ENCODE results near the gene ADIPOR2.
"Not testable (repeated sequence)": the region's sequence is repeated elsewhere in the genome, so short reads cannot be mapped to it uniquely, and the experiment has no call there.

Gene ADIPOR2

GRCh38 chr12:1815814-1816729 is 125.2 kb downstream of the ADIPOR2 start:
- no peak for DNase-seq

DNA sequence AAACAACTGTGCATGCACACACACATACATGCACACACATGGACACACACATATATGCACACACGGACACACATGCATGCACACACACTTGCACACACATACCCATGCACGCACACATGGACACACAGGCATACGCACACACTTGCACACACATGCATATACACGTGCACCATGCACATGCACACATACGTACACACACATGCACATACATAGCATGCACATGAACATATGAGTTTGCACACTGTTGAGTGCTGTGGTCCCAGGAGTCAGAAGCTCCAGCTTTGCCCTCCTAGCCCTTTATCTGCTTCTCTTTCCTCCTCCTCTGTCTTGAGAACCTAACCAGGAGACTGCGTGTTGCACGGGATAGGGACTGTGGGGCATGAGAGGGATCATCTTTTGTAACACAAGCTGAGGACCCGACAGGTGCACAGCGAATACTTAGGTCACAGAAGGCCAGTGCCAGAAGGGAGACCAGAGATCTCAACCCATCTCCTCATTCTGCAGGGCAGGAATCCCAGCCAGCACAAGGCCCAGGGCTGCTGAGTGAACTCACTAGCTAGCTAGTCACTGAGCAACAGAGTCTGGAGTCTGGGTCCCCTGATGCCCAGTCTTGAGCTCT is 126.0 kb downstream of the ADIPOR2 start:
- no peak for DNase-seq

GRCh38 chr12:1817928-1818327 is 127.1 kb downstream of the ADIPOR2 start:
- not testable (repeated sequence) for DNase-seq

DNA sequence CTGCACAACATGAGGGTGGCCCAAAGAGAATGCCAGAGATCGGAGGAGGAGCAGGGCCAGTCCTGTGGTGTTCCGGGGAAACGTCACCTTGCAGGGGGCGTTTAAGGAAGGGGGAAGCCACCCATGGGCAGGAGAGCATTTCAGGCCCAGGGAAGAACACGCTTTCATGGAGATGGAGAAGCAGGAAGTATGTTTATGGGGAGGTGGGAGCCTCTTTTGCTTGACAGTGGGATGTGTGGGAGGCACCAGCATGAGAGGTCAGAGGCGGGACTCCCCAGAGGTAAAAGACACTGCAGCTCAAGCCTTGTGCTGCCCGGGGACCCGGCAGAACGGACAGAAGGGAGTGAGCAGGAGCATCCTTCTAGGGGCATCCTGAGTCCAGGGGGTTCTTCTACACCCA is 128.2 kb downstream of the ADIPOR2 start:
- no peak for DNase-seq

DNA sequence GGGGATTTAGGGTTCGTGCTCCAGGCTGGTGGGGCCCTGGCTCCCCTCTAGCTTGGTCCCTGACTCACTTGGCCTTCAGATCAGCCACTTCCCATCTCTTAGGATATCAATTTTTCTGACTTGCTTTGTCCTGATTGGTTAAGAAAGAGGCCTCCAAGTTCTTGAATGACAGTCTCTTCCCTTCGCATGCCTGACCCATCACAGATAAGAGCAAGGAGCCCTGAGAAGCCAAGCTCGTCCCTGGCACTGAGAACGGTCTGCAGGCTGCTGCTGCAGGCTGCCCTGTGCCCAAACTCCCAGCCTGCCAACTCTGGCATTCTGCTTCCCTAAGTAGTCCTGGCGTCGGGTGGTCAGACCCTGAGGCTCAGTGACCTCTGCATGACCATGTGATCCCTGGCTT is 128.7 kb downstream of the ADIPOR2 start:
- DNase-seq = no peak

DNA sequence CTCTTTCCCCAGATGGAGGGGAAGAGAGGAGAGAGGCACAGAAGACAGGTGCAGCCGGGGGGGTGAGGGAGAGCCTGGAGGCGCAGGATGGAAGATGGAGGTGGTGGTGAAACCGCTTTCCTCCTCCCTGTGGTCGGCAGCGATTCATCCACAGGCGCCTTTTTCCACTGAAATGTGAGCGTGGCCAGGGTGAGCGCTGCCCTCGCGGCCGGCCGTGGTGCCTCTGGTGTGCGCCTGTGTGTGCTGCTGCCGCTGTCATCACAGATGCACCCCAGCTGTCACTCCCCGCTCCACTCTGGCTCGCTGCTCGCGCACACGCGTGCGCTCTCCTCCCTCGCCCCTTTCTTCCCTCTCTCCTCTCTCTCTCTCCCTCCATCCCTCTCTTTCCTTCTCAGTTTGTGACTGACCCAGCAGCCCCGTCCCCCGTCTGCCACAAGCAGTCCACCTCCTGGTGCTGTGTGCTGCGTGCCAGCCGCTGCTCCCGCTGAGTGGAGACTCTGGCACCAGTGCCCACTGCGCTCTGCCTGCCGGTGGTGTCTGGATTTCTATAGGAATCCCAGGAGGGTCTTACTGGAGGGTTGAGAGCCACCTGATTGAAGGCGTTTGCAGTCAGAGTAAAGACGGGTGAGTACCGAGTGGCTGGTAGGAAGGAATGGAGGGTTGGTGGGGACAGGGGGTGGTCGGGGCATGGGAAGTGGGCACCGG is 129.5 kb downstream of the ADIPOR2 start, which contains the start of gene LRTM2:
Gene LRTM2 (plus strand): TSS at position 375 of the 705 bp plus-strand sequence. CDS start 7,584 bp downstream, outside the sequence.
- no peak for DNase-seq

GRCh38 chr12:1820896-1821291 is 130.0 kb downstream of the ADIPOR2 start:
- no peak for DNase-seq

GRCh38 chr12:1821805-1822204 is 130.9 kb downstream of the ADIPOR2 start:
- DNase-seq = no peak

DNA sequence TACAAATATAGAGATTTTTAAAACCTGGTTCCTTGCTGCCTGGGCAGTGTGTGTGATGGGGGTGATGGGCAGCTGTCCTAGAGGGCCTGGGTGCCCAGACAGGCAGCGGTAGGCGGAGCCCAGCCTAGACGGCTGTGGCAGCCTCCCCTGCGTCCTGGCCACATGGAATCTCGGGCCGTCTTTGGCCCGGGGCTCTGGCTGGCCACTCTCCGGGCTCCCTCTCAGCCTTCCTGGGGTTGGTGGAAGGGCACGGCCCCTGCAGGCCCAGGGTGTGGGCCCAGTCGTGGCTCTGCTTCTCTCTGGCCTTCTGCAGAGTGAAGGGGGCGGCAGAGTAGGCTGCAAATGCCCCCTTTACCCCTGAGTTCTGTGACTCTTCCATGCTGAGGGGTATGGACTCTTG is 131.8 kb downstream of the ADIPOR2 start:
- DNase-seq = no peak

- DNase-seq = no peak
These were observed 132.4 kb downstream of the ADIPOR2 start for GRCh38 chr12:1823237-1823636.

- DNase-seq = no peak
These were observed 134.7 kb downstream of the ADIPOR2 start for GRCh38 chr12:1825382-1826102.

DNA sequence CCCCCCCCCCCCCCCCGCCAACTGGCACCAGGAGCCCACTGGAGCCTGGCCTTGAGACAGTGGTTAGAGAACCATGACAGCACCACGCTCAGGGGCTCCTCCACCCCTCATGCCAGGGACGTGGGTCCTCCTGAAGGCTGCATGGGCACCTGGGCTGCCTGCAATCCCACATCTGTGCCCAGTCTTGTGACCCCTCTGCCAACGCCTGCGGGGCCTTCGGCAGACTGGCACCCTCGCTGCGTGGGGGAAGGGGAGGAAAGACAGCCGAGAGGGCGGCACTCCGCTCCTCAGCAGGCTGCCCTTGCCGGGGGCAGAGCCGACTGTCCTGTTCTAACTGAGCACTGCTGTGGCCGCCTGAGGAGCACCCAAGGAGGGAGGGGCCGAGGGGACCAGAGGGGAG is 135.5 kb downstream of the ADIPOR2 start:
- no peak for DNase-seq

- no peak for DNase-seq
These were observed 136.2 kb downstream of the ADIPOR2 start for GRCh38 chr12:1826867-1827705.

DNA sequence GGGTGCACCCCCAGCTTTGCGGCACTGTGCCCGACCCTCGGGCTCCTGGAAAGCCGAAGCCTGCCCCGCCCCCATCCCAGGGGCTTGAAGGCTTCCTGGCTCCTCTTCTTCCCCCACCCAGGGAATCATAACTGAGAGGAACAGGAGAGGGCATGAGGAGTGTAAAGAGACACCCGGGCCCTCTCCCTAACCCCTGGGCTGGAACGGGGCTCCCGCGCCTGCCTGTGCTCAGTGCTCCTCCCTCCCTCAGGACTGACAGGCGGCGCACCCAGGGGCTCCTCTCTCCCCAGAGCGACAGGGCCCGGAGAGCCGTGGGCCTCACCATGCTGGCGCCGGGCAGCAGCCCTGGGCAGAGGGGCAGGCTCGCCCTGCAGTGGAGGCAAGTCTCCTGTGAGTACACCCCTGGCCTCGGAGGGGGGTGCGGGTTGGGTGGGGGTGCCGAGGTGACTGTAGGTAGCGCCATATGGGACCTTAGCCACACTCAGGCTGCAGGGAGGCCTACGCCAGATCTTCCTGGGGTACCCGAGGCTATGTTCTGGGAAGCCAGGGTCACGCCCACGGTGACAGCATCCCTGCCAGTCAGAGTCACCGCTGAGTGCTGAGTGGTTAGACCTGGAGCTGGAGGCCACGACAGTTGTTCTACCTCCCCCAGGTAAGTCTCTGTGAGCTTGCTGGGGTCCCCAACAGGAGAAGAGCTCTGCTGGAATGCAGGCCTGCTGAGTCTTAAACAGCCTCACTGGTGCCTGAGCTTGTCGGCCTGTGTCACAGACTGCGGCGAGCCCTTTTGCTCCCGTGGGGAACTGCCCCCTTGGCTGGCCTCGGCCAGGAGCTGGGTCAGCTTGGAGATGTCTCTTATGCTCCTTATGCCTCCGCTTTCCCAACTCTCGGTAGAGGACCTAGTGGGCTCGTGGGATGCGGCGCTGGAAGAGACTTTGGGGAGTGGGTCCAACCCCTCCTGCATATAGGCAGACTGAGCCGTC is 137.2 kb downstream of the ADIPOR2 start:
- no peak for DNase-seq

- DNase-seq = no peak
These were observed 138.0 kb downstream of the ADIPOR2 start for GRCh38 chr12:1828856-1829255.

GRCh38 chr12:1829306-1829900 is 138.5 kb downstream of the ADIPOR2 start:
- no peak for DNase-seq

DNA sequence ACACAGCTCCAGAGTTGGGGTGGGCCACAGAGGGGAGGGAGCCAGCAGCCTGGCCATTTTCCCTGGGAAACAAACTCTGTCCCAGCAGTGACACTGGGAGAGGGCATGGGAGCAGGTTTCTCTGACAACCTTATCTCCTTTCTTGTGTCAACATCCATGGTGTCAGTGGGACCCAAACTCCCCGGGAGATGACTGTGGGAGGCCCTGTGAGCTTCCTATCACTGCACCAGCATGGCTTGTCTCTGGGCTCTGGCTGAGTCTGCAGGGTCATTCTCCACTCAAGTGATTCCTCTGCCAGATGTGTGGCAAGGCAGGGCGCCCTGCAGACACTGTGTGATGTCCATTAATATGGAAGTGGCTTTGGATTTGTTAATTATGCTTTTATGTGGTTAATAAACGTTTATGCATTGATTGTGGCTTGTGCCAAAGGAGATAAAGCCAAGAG is 139.6 kb downstream of the ADIPOR2 start:
- DNase-seq = no peak

DNA sequence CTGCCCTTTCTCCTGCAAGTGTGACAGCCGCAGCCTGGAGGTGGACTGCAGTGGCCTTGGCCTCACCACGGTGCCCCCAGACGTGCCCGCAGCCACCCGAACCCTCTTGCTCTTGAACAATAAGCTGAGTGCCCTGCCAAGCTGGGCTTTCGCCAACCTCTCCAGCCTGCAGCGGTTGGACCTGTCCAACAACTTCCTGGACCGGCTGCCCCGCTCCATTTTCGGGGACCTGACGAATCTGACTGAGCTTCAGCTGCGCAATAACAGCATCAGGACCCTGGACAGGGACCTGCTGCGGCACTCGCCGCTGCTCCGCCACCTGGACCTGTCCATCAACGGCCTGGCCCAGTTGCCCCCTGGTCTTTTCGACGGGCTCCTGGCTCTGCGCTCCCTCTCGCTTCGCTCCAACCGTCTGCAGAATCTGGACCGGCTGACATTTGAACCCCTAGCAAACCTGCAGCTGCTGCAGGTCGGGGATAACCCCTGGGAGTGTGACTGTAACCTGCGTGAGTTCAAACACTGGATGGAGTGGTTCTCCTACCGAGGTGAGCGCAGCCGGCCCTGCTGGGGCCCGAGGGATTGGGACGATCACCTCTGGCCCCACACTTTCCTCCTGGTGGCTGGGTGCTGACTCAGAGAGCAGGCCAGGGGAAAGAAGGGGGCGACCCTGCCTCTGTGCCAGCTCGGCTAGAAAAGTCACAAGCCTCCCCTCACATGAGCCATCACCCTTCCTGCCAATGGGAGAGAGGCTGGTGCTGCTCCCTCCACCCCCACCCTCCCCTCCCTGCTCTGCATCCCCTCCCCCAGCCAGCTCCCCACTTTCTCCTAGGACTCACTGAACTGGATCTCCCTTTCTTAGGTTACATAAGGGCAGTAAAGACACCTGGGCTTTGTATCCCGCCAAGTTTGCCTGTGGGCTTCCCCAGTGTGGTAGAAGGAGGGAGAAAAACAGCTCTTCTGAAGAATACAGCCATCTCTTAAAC is 140.4 kb downstream of the ADIPOR2 start:
- no peak for DNase-seq

All from CD4-positive, alpha-beta T cell treated with Interleukin-1 beta for 1 hour (primary cell).